Measurements from ENCODE around the gene HJURP. TPM values are rescaled to one million over a fixed set of nuclear protein-coding genes. Genes with fewer than 3 reads are reported as not detected.

The HJURP gene
- total RNA-seq, 3 donors from 2014 or later (not counting 1 experiment from before 2014, with no cell fraction given), result 0.87 to 3.2 (median 1.5) TPM

- Mint-ChIP-seq H3K9me3 (no peaks in the 10 kb centered on the region), H3K27ac (no peak overlapping the region), H3K4me3 (no peak overlapping the region), H3K4me1 (no peaks in the 10 kb centered on the region), H3K27me3 (ENCODE audit: low read depth in 2 of 2) (peaks cover 2 to 4% of the 10 kb centered on the region in 2 donors), H3K36me3 (no peaks in the 10 kb centered on the region)
- Histone ChIP-seq H3K9me3 (ENCODE audit: control insufficient read depth, insufficient read depth, low read length) (no peaks in the 10 kb centered on the region), H3K4me3 (ENCODE audit: low read length) (no peak overlapping the region), H3K4me1 (ENCODE audit: control insufficient read depth, insufficient read depth, low read length) (no peaks in the 10 kb centered on the region), H3K27ac (ENCODE audit: low read length) (no peak overlapping the region), H3K27me3 (ENCODE audit: control insufficient read depth, insufficient read depth, low read length) (no peaks in the 10 kb centered on the region), H3K36me3 (ENCODE audit: control insufficient read depth, insufficient read depth, low read length) (no peaks in the 10 kb centered on the region)
- TF ChIP-seq CTCF (IDR thresholded peaks at IDR 0.05), result no peak
- ATAC-seq (no peak), DNase-seq (no peak)
- WGBS (ENCODE audit: insufficient coverage), result 87% methylated on average over 18 of the region's 18 CpGs
- intact Hi-C loops (cut with micrococcal nuclease), result no loop called here
Observed at GRCh38 chr2:233791151-233791882, 63.0 kb downstream of the HJURP start.

- ATAC-seq, result no peak
- Mint-ChIP-seq H3K4me3 (no peak overlapping the region), H3K4me1 (no peaks in the 10 kb centered on the region), H3K27ac (no peak overlapping the region), H3K27me3 (ENCODE audit: low read depth in 2 of 2) (peaks cover 6 to 8% of the 10 kb centered on the region in 2 donors), H3K9me3 (no peaks in the 10 kb centered on the region), H3K36me3 (no peaks in the 10 kb centered on the region)
- Histone ChIP-seq H3K27ac (ENCODE audit: low read length) (no peak overlapping the region), H3K9me3 (ENCODE audit: control insufficient read depth, insufficient read depth, low read length) (no peaks in the 10 kb centered on the region), H3K4me3 (ENCODE audit: low read length) (no peak overlapping the region), H3K36me3 (ENCODE audit: control insufficient read depth, insufficient read depth, low read length) (no peaks in the 10 kb centered on the region), H3K4me1 (ENCODE audit: control insufficient read depth, insufficient read depth, low read length) (no peaks in the 10 kb centered on the region), H3K27me3 (ENCODE audit: control insufficient read depth, insufficient read depth, low read length) (no peaks in the 10 kb centered on the region)
- intact Hi-C loops (cut with micrococcal nuclease), result no loop called here
- WGBS (ENCODE audit: insufficient coverage), result 90% methylated on average over 7 of the region's 7 CpGs
- TF ChIP-seq CTCF (IDR thresholded peaks at IDR 0.05), result no peak
- no peak for DNase-seq
Observed at GRCh38 chr2:233789554-233789953, 64.8 kb downstream of the HJURP start.

Other genes starting within 250 kb of the HJURP start
- not detected for gene UGT1A8, start 236.9 kb downstream of the HJURP start, total RNA-seq
- not detected for gene UGT1A10, start 218.1 kb downstream of the HJURP start, total RNA-seq
- gene UGT1A9, start 182.6 kb downstream of the HJURP start, total RNA-seq, result not detected
- not detected for gene UGT1A7, start 172.6 kb downstream of the HJURP start, total RNA-seq
- gene UGT1A6, start 161.6 kb downstream of the HJURP start, total RNA-seq, result not detected
- gene UGT1A5, start 141.6 kb downstream of the HJURP start, total RNA-seq, result not detected
- gene UGT1A4, start 135.8 kb downstream of the HJURP start, total RNA-seq, result not detected
- not detected for gene UGT1A3, start 125.5 kb downstream of the HJURP start, total RNA-seq
- gene UGT1A1, start 94.3 kb downstream of the HJURP start, total RNA-seq, result not detected
- gene MROH2A, start 76.2 kb downstream of the HJURP start, total RNA-seq, result not detected
- gene TRPM8, start 62.8 kb upstream of the HJURP start, total RNA-seq, result not detected
- not detected for gene SPP2, start 196.2 kb upstream of the HJURP start, total RNA-seq

Data from natural killer cell (primary cell).